ENCODE results near the gene TSEN2.
"Not testable (repeated sequence)": the region's sequence is repeated elsewhere in the genome, so short reads cannot be mapped to it uniquely, and the experiment has no call there.

GRCh38 chr3:12448404-12449202 lies 35.7 kb upstream of the TSEN2 start:
- not testable (repeated sequence) for TF ChIP-seq CTCF (IDR thresholded peaks at IDR 0.05); EP300 (IDR thresholded peaks at IDR 0.05; ENCODE audit: low read depth)

Data from transverse colon (tissue), 3 donors.